Measurements from ENCODE around the gene SLC25A23. TPM values are rescaled to one million over a fixed set of nuclear protein-coding genes. Genes with fewer than 3 reads are reported as not detected.

Gene SLC25A23
- total and polyA plus RNA-seq, 11 donors: 64.4 to 208 (median 114) TPM

DNA sequence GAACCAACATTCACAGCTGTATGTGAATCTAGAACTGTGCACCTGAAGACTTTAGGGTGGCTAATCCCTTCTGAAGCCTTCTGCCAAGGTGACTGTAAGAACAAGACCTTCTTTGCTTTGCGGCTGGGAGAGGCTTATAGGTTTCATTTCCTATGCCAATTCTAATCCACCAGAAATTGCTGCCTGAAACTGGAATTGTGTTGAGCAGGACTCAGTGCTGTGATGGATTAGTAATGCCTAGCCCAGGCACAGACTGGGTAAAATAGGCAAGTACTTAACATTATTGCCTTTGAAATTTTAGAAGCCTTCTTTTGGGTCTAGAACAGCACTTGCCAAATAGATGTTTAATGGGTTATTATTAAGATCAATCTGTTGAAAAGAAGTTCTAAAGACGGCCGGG is 11.5 kb downstream of the SLC25A23 start:
- H3K4me1 ChIP-seq: no peaks in the 10 kb centered on the region
- intact Hi-C loops (cut with DNase I): no loop called here
- no peaks in the 10 kb centered on the region for H3K27me3 ChIP-seq
- no peak overlapping the region for H3K27ac ChIP-seq
- TF ChIP-seq, protein P1, sequence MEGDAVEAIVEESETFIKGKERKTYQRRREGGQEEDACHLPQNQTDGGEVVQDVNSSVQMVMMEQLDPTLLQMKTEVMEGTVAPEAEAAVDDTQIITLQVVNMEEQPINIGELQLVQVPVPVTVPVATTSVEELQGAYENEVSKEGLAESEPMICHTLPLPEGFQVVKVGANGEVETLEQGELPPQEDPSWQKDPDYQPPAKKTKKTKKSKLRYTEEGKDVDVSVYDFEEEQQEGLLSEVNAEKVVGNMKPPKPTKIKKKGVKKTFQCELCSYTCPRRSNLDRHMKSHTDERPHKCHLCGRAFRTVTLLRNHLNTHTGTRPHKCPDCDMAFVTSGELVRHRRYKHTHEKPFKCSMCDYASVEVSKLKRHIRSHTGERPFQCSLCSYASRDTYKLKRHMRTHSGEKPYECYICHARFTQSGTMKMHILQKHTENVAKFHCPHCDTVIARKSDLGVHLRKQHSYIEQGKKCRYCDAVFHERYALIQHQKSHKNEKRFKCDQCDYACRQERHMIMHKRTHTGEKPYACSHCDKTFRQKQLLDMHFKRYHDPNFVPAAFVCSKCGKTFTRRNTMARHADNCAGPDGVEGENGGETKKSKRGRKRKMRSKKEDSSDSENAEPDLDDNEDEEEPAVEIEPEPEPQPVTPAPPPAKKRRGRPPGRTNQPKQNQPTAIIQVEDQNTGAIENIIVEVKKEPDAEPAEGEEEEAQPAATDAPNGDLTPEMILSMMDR (IDR thresholded peaks at IDR 0.05): no peak
- no peak for TF ChIP-seq POLR2A (IDR thresholded peaks at IDR 0.05)
- ATAC-seq (no peak), DNase-seq (no peak)
- H3K4me3 ChIP-seq: no peak overlapping the region
- WGBS, 4 donors: 89 to 96% (median 92%) methylated on average over 3 of the region's 3 CpGs
- H3K36me3 ChIP-seq: peaks cover 0 to 51% (median 15%) of the 10 kb centered on the region in 9 donors
- peaks cover 0 to 18% (median 0%) of the 10 kb centered on the region in 12 donors for H3K9me3 ChIP-seq

DNA sequence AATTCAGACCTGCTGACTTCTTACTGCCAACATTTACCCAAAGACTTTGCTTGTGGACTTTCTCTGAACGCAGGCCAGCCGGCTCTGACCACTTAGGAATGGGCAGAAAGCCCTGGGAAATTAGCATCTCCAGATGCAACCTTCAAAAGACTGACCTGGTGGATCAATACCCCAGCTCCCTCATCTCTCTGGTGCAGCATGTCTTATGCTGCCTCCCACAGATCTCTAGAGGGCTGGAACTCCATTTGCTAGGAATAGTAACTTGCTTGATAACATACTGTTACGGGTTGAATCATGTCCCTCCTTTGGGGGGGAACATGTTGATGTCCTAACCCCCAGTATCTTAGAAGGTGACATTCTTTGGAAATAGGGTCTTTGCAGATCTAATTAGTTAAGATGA is 13.1 kb downstream of the SLC25A23 start:
- no peak overlapping the region for H3K4me3 ChIP-seq
- H3K9me3 ChIP-seq: peaks cover 0 to 18% (median 0%) of the 10 kb centered on the region in 12 donors
- H3K27me3 ChIP-seq: no peaks in the 10 kb centered on the region
- H3K36me3 ChIP-seq: peaks cover 0 to 39% (median 4%) of the 10 kb centered on the region in 9 donors
- no peak for ATAC-seq
- WGBS, 4 donors: 88 to 93% (median 92%) methylated on average over 3 of the region's 3 CpGs
- intact Hi-C loops (cut with DNase I): no loop called here
- H3K27ac ChIP-seq: no peak overlapping the region
- TF ChIP-seq, protein P1 (IDR thresholded peaks at IDR 0.05): no peak
- no peak for TF ChIP-seq POLR2A (IDR thresholded peaks at IDR 0.05)
- H3K4me1 ChIP-seq: no peaks in the 10 kb centered on the region
- no peak for DNase-seq

DNA sequence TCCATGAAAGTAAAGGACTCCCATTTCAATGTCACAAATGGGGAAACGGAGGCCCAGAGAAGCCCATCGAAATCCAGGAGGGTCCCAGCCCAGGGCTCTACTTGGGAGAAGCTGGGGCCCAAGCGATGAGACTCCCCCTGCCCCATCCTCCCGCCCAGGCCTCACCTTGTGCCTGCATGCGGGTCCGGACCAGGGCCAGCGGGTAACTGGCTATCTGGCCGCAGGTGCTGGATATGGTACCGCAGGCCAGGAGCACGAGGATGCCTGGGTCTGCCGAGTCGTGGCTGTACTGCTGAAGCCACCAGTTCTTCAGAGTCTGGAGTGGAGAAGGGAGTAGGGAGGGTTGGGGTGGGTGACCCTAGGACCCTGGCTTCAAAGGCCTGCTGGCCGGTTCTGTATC is 15.6 kb downstream of the SLC25A23 start:
- Histone ChIP-seq H3K4me1 (no peaks in the 10 kb centered on the region), H3K4me3 (no peak overlapping the region), H3K9me3 (peaks cover 0 to 18% (median 0%) of the 10 kb centered on the region in 12 donors), H3K27me3 (no peaks in the 10 kb centered on the region), H3K36me3 (peaks cover 0 to 30% (median 0%) of the 10 kb centered on the region in 9 donors), H3K27ac (no peak overlapping the region)
- DNase-seq: no peak
- intact Hi-C loops (cut with DNase I): no loop called here
- no peak for TF ChIP-seq POLR2A (IDR thresholded peaks at IDR 0.05)
- TF ChIP-seq, protein P1 (IDR thresholded peaks at IDR 0.05): no peak
- ATAC-seq: no peak
- WGBS, 4 donors: 89 to 96% (median 94%) methylated on average over 12 to 13 of the region's 13 CpGs

DNA sequence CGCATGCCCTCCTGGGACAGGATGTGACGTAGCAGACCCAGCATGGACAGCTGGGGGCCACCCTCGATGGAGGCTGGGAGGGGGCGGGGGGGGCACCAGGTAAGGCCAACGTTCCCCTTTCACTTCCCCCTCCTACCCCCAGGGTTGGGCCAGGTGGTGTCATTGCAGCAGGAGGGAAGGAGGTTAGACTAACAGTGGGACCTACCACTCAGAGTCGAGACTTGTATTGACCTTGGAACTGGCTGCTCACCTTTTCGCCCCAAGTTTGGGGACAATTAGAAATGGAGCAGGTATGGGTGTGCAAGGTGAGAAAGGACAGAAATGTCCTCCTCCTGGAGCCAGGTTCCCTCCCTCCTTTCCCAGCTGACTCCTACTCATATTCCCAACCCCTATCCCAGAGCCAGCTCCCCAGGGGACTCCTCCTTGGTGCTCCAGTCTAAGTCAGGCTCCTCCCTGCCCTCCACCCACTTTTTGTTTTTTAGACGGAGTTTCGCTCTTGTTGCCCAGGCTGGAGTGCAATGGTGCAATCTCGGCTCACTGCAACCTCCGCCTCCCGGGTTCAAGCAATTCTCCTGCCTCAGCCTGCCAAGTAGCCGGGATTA is 17.4 kb downstream of the SLC25A23 start:
- intact Hi-C loops (cut with DNase I): no loop called here
- Histone ChIP-seq H3K4me3 (no peak overlapping the region), H3K9me3 (peaks cover 0 to 18% (median 0%) of the 10 kb centered on the region in 12 donors), H3K36me3 (peaks cover 0 to 25% (median 0%) of the 10 kb centered on the region in 9 donors), H3K4me1 (no peaks in the 10 kb centered on the region), H3K27me3 (no peaks in the 10 kb centered on the region), H3K27ac (no peak overlapping the region)
- TF ChIP-seq POLR2A (IDR thresholded peaks at IDR 0.05): no peak
- TF ChIP-seq, protein P1 (IDR thresholded peaks at IDR 0.05): no peak
- no peak for ATAC-seq
- WGBS, 4 donors: 83 to 88% (median 88%) methylated on average over 12 to 13 of the region's 13 CpGs
- DNase-seq: no peak

All from heart left ventricle (tissue), 16 donors.